ENCODE measurements around the gene NRL.

The NRL gene

GRCh38 chr14:24113801-24114531, 783 bp downstream of the NRL start:
- Histone ChIP-seq H4K91ac (ENCODE audit: low read length) (peak overlapping the region; percentile 98), H3K79me1 (replicated peaks; ENCODE audit: low read length, poor library complexity, severe bottlenecking) (peaks cover 26% of the 10 kb centered on the region), H2BK12ac (ENCODE audit: low read length in 2 of 2) (peak overlapping the region; percentile 59 to 99), H3K18ac (ENCODE audit: low read depth in 1 of 2, low read length in 2 of 2) (peak overlapping the region; percentile 80 to 98), H3K4me3 (ENCODE audit: insufficient read depth in 1 of 2, low read depth in 1 of 2, low read length in 2 of 2) (peak overlapping the region; percentile 72 to 91), H2BK120ac (ENCODE audit: low read depth, low read length) (peak overlapping the region; percentile 93), H2AFZ (ENCODE audit: low read depth, low read length) (peak overlapping the region; percentile 85), H3K27me3 (ENCODE audit: control insufficient read depth in 1 of 2, insufficient read depth in 1 of 2, low read length in 2 of 2) (no peaks in the 10 kb centered on the region), H2AK5ac (ENCODE audit: low read length, severe bottlenecking) (peak overlapping the region; percentile 49), H3K4ac (ENCODE audit: low read depth in 1 of 2, low read length in 2 of 2) (peak overlapping the region; percentile 85 to 95), H3K4me2 (ENCODE audit: low read length, poor library complexity, severe bottlenecking) (peak overlapping the region; percentile 83), H3K36me3 (ENCODE audit: control insufficient read depth in 1 of 2, insufficient read depth in 2 of 2, low read depth in 1 of 2, low read length in 2 of 2) (peaks cover 17 to 22% of the 10 kb centered on the region in 2 experiments), H3K4me1 (ENCODE audit: control insufficient read depth, insufficient read depth, low read depth, low read length) (peaks cover 7% of the 10 kb centered on the region), H2BK5ac (ENCODE audit: low read depth, low read length, poor library complexity, severe bottlenecking) (peak overlapping the region; percentile 71), H3K27ac (ENCODE audit: low read length, poor library complexity, severe bottlenecking) (peak overlapping the region; percentile 98), H3K9ac (ENCODE audit: low read length) (peak overlapping the region; percentile 97), H3K9me3 (ENCODE audit: control insufficient read depth, low read length) (no peaks in the 10 kb centered on the region), H2BK15ac (ENCODE audit: low read depth, poor library complexity, severe bottlenecking) (peak overlapping the region; percentile 97), H3K14ac (ENCODE audit: low read length in 2 of 2) (peak overlapping the region in 1 of 2 experiments; percentile 71), H4K8ac (ENCODE audit: low read length) (peak overlapping the region; percentile 96), H3K23ac (ENCODE audit: low read length in 2 of 2) (peak overlapping the region in 1 of 2 experiments; percentile 16)
- DNase-seq, result peak; percentile 96
- under 1% methylated on average over 42 of the region's 42 CpGs for WGBS

- peak overlapping the region; percentile 98 for H3K27ac ChIP-seq (ENCODE audit: low read length, poor library complexity, severe bottlenecking)
- WGBS, result 19% methylated on average over 15 of the region's 15 CpGs
Observed at GRCh38 chr14:24113379-24113800, 1.4 kb downstream of the NRL start.

GRCh38 chr14:24110523-24110922, 4.2 kb downstream of the NRL start:
- Histone ChIP-seq H3K9ac (ENCODE audit: low read length) (no peak overlapping the region), H3K27me3 (ENCODE audit: control insufficient read depth in 1 of 2, insufficient read depth in 1 of 2, low read length in 2 of 2) (no peaks in the 10 kb centered on the region), H3K4me2 (ENCODE audit: low read length, poor library complexity, severe bottlenecking) (no peak overlapping the region), H3K79me1 (replicated peaks; ENCODE audit: low read length, poor library complexity, severe bottlenecking) (peaks cover 3% of the 10 kb centered on the region), H4K91ac (ENCODE audit: low read length) (no peak overlapping the region), H3K9me3 (ENCODE audit: control insufficient read depth, low read length) (no peaks in the 10 kb centered on the region), H4K8ac (ENCODE audit: low read length) (no peak overlapping the region), H3K27ac (ENCODE audit: low read length, poor library complexity, severe bottlenecking) (no peak overlapping the region), H3K4ac (ENCODE audit: low read depth in 1 of 2, low read length in 2 of 2) (no peak overlapping the region), H3K4me3 (ENCODE audit: insufficient read depth in 1 of 2, low read depth in 1 of 2, low read length in 2 of 2) (no peak overlapping the region), H2AK5ac (ENCODE audit: low read length, severe bottlenecking) (no peak overlapping the region), H2BK12ac (ENCODE audit: low read length in 2 of 2) (no peak overlapping the region), H3K14ac (ENCODE audit: low read length in 2 of 2) (no peak overlapping the region), H2BK120ac (ENCODE audit: low read depth, low read length) (no peak overlapping the region), H3K4me1 (ENCODE audit: control insufficient read depth, insufficient read depth, low read depth, low read length) (peaks cover 2% of the 10 kb centered on the region), H3K23ac (ENCODE audit: low read length in 2 of 2) (no peak overlapping the region), H2BK5ac (ENCODE audit: low read depth, low read length, poor library complexity, severe bottlenecking) (no peak overlapping the region), H2BK15ac (ENCODE audit: low read depth, poor library complexity, severe bottlenecking) (no peak overlapping the region), H3K18ac (ENCODE audit: low read depth in 1 of 2, low read length in 2 of 2) (no peak overlapping the region), H2AFZ (ENCODE audit: low read depth, low read length) (no peak overlapping the region), H3K36me3 (ENCODE audit: control insufficient read depth in 1 of 2, insufficient read depth in 2 of 2, low read depth in 1 of 2, low read length in 2 of 2) (no peaks in the 10 kb centered on the region)
- no peak for DNase-seq
- 86% methylated on average over 1 of the region's 1 CpG for WGBS

More at GRCh38 chr14:24113379-24113800, 1.4 kb downstream of the NRL start:
- peak overlapping the region; percentile 97 for H4K91ac ChIP-seq (ENCODE audit: low read length)
- no peak overlapping the region for H3K14ac ChIP-seq (ENCODE audit: low read length in 2 of 2)
- H3K4me1 ChIP-seq (ENCODE audit: control insufficient read depth, insufficient read depth, low read depth, low read length), result peaks cover 7% of the 10 kb centered on the region
- H2AK5ac ChIP-seq (ENCODE audit: low read length, severe bottlenecking), result peak overlapping the region; percentile 49
- peak overlapping the region; percentile 80 to 98 for H3K18ac ChIP-seq (ENCODE audit: low read depth in 1 of 2, low read length in 2 of 2)
- peak overlapping the region; percentile 72 to 91 for H3K4me3 ChIP-seq (ENCODE audit: insufficient read depth in 1 of 2, low read depth in 1 of 2, low read length in 2 of 2)
- H4K8ac ChIP-seq (ENCODE audit: low read length), result peak overlapping the region; percentile 96
- peak overlapping the region; percentile 83 for H3K4me2 ChIP-seq (ENCODE audit: low read length, poor library complexity, severe bottlenecking)
- DNase-seq, result no peak
- no peaks in the 10 kb centered on the region for H3K27me3 ChIP-seq (ENCODE audit: control insufficient read depth in 1 of 2, insufficient read depth in 1 of 2, low read length in 2 of 2)
- peak overlapping the region; percentile 97 for H3K9ac ChIP-seq (ENCODE audit: low read length)
- H3K9me3 ChIP-seq (ENCODE audit: control insufficient read depth, low read length), result no peaks in the 10 kb centered on the region
- peaks cover 12 to 16% of the 10 kb centered on the region in 2 experiments for H3K36me3 ChIP-seq (ENCODE audit: control insufficient read depth in 1 of 2, insufficient read depth in 2 of 2, low read depth in 1 of 2, low read length in 2 of 2)
- H2BK15ac ChIP-seq (ENCODE audit: low read depth, poor library complexity, severe bottlenecking), result no peak overlapping the region
- H2BK12ac ChIP-seq (ENCODE audit: low read length in 2 of 2), result peak overlapping the region; percentile 40 to 59
- peak overlapping the region; percentile 59 for H2BK5ac ChIP-seq (ENCODE audit: low read depth, low read length, poor library complexity, severe bottlenecking)
- no peak overlapping the region for H2AFZ ChIP-seq (ENCODE audit: low read depth, low read length)
- H2BK120ac ChIP-seq (ENCODE audit: low read depth, low read length), result peak overlapping the region; percentile 61
- peak overlapping the region; percentile 85 to 95 for H3K4ac ChIP-seq (ENCODE audit: low read depth in 1 of 2, low read length in 2 of 2)
- peaks cover 24% of the 10 kb centered on the region for H3K79me1 ChIP-seq (replicated peaks; ENCODE audit: low read length, poor library complexity, severe bottlenecking)
- peak overlapping the region in 1 of 2 experiments; percentile 16 for H3K23ac ChIP-seq (ENCODE audit: low read length in 2 of 2)

GRCh38 chr14:24110060-24110459, 4.7 kb downstream of the NRL start:
- no peak overlapping the region for H3K4ac ChIP-seq (ENCODE audit: low read depth in 1 of 2, low read length in 2 of 2)
- 90% methylated on average over 7 of the region's 9 CpGs for WGBS
- H2AFZ ChIP-seq (ENCODE audit: low read depth, low read length), result no peak overlapping the region
- peaks cover 1% of the 10 kb centered on the region for H3K79me1 ChIP-seq (replicated peaks; ENCODE audit: low read length, poor library complexity, severe bottlenecking)
- no peak overlapping the region for H2BK5ac ChIP-seq (ENCODE audit: low read depth, low read length, poor library complexity, severe bottlenecking)
- H2BK15ac ChIP-seq (ENCODE audit: low read depth, poor library complexity, severe bottlenecking), result no peak overlapping the region
- no peak overlapping the region for H3K4me2 ChIP-seq (ENCODE audit: low read length, poor library complexity, severe bottlenecking)
- H3K9ac ChIP-seq (ENCODE audit: low read length), result no peak overlapping the region
- no peaks in the 10 kb centered on the region for H3K9me3 ChIP-seq (ENCODE audit: control insufficient read depth, low read length)
- H3K14ac ChIP-seq (ENCODE audit: low read length in 2 of 2), result no peak overlapping the region
- no peak overlapping the region for H3K23ac ChIP-seq (ENCODE audit: low read length in 2 of 2)
- no peak overlapping the region for H3K18ac ChIP-seq (ENCODE audit: low read depth in 1 of 2, low read length in 2 of 2)
- H4K91ac ChIP-seq (ENCODE audit: low read length), result no peak overlapping the region
- H3K4me3 ChIP-seq (ENCODE audit: insufficient read depth in 1 of 2, low read depth in 1 of 2, low read length in 2 of 2), result no peak overlapping the region
- DNase-seq, result no peak
- H4K8ac ChIP-seq (ENCODE audit: low read length), result no peak overlapping the region
- no peak overlapping the region for H3K27ac ChIP-seq (ENCODE audit: low read length, poor library complexity, severe bottlenecking)
- H3K36me3 ChIP-seq (ENCODE audit: control insufficient read depth in 1 of 2, insufficient read depth in 2 of 2, low read depth in 1 of 2, low read length in 2 of 2), result no peaks in the 10 kb centered on the region
- H3K4me1 ChIP-seq (ENCODE audit: control insufficient read depth, insufficient read depth, low read depth, low read length), result no peaks in the 10 kb centered on the region
- no peak overlapping the region for H2BK120ac ChIP-seq (ENCODE audit: low read depth, low read length)
- no peak overlapping the region for H2BK12ac ChIP-seq (ENCODE audit: low read length in 2 of 2)
- no peaks in the 10 kb centered on the region for H3K27me3 ChIP-seq (ENCODE audit: control insufficient read depth in 1 of 2, insufficient read depth in 1 of 2, low read length in 2 of 2)
- H2AK5ac ChIP-seq (ENCODE audit: low read length, severe bottlenecking), result no peak overlapping the region

All from mesenchymal stem cell (in vitro differentiated cells and primary cell).